Fibroblast of villous mesenchyme (primary cell): ENCODE measurements around the gene CYSLTR2. TPM values are rescaled to one million over a fixed set of nuclear protein-coding genes. Genes with fewer than 3 reads are reported as not detected.

Experiments used
- DNase-seq: peaks from one replicate; pipeline ENCODE4 v3.0.0-alpha.2; 2010; ENCODE audit warnings: low read depth
- H3K4me3 ChIP-seq: 2 replicates; pipeline ENCODE4 v1.5.1; 2011; ENCODE audit warnings: low read depth, mild to moderate bottlenecking, low read length
- CTCF ChIP-seq: IDR thresholded peaks from 2 replicates; pipeline ENCODE4 v1.5.1; 2012; ENCODE audit warnings: low read depth, mild to moderate bottlenecking, low read length; ENCODE audit not compliant: insufficient read depth
- total RNA-seq: library from RNA; depleted of rRNA; stranded (reverse); fragments of >200 nt; gene quantifications from 2 replicates; pipeline ENCODE4 v1.2.3, GENCODE V29; 2012

Gene CYSLTR2
- total RNA-seq, 1 donor = not detected

DNA sequence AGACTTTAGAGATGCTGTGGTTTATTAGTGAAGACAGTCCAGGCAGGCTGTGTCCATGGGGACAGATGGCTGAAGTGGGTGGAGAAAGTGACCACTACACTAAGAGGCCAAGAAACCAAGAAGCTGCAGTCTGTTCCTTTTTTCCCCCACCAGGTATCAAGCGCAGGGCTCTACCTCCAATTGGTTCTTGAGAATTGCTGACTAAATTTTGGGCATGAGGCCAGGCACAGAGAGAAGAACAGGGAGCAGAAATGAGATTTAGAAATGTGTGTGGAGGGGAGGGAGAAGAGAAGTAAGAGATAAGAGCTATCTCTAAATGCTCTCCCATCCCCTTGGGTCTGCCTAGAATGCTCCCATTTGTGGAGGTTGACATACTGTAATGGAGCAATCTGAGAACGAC, 12.3 kb upstream of the CYSLTR2 start:
- no peak for TF ChIP-seq CTCF
- no peak overlapping the region for H3K4me3 ChIP-seq
- no peak for DNase-seq

DNA sequence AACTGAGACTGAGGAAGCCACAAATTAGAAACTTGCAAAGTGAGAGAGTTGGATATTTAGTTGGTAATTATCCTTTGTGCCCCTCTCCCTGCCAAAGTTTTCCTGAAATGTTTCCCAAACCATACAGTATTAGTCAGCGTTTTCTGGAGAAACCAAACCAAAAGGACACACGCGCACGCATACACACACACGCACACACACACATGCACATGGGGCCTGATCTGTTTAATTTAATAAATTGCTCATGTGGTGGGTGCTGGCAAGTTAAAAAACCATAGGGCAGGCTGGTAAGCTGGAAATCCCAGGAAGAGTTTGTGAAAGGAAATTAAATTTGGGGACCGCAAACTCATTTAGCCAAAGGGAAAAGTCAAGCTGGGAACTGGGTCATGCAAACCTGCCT, 11.7 kb upstream of the CYSLTR2 start:
- H3K4me3 ChIP-seq = no peak overlapping the region
- DNase-seq = no peak
- TF ChIP-seq CTCF = no peak

DNA sequence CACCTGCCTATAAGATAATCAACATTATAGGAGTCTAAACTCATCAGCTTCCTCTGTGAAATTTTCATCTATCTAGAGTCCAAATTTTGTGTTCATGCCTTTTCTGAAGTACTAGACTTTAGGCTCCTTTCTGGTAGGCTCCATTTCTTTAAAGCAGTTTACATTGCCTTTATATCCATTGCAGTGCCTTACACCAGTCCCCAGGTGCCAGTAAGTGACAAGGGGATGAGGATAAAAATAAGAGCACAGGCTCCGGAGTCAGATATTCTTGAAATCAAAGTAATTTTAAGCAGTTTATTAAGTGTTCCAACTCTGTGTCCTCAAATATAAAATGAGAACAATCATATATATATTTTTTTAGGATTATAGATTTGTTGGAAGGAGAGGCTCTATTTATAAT, 10.6 kb upstream of the CYSLTR2 start:
- no peak for TF ChIP-seq CTCF
- no peak overlapping the region for H3K4me3 ChIP-seq
- no peak for DNase-seq

GRCh38 chr13:48644141-48644540, 9.6 kb upstream of the CYSLTR2 start:
- no peak for TF ChIP-seq CTCF
- H3K4me3 ChIP-seq = no peak overlapping the region
- DNase-seq = no peak

DNA sequence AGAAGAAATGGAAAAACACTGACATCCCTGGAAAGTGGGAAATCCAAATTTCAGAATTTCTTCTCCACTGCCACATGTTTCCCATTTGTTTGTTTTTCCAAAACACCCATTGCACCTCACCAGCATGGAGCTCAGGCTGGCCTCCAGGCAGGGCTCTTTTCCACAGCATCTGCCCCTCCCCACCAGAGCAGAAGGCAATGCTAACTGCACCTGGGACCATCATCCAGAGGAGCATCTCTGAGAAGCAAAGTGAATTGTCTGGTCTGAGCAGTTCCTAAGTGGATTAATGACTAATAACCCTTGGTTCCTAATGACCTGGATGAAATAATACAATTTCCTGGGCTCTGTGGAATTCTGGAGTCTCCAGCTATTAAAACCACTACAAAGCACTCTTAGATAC, 8.8 kb upstream of the CYSLTR2 start:
- TF ChIP-seq CTCF = no peak
- DNase-seq = no peak
- no peak overlapping the region for H3K4me3 ChIP-seq

GRCh38 chr13:48645845-48646244, 7.9 kb upstream of the CYSLTR2 start:
- DNase-seq = no peak
- TF ChIP-seq CTCF = no peak
- no peak overlapping the region for H3K4me3 ChIP-seq

- DNase-seq = no peak
- no peak for TF ChIP-seq CTCF
- H3K4me3 ChIP-seq = no peak overlapping the region
Measured at GRCh38 chr13:48646791-48647190, 6.9 kb upstream of the CYSLTR2 start.
